Lung (tissue), 16 donors: ENCODE results near the gene CDH4. TPM values are rescaled to one million over a fixed set of nuclear protein-coding genes. Genes with fewer than 3 reads are reported as not detected.

Source experiments
- ATAC-seq: fragments of 200-7000 bp; cut with Tn5 transposase; one replicate; pipeline ENCODE4 v1.9.1; 2020; ENCODE audit warnings: moderate number of reproducible peaks; ENCODE audit not compliant: insufficient read depth, low FRiP score
- DNase-seq, 3 donors: peaks; one replicate each; pipeline ENCODE4 v3.0.0-alpha.2; 2013 to 2017
- H3K27ac ChIP-seq, 2 donors: one replicate each; pipeline ENCODE4 v1.5.1; 2013; ENCODE audit warnings: mild to moderate bottlenecking in 2 of 2, moderate library complexity in 2 of 2, control low read depth in 1 of 2, inconsistent platforms in 1 of 2, low read depth in 1 of 2, low read length in 1 of 2
- H3K27me3 ChIP-seq, 3 donors: one replicate each; pipeline ENCODE4 v1.5.1; 2013; ENCODE audit warnings: low read length in 2 of 3; ENCODE audit not compliant: control insufficient read depth in 3 of 3, insufficient read depth in 3 of 3
- H3K36me3 ChIP-seq, 4 donors: one replicate each; pipeline ENCODE4 v1.5.1; 2013; ENCODE audit warnings: low read length in 4 of 4, mild to moderate bottlenecking in 1 of 4, moderate library complexity in 1 of 4; ENCODE audit not compliant: control insufficient read depth in 4 of 4, insufficient read depth in 4 of 4
- H3K4me1 ChIP-seq, 5 donors: one replicate each; pipeline ENCODE4 v1.5.1; 2013; ENCODE audit warnings: low read length in 5 of 5, mild to moderate bottlenecking in 2 of 5, moderate library complexity in 1 of 5; ENCODE audit not compliant: control insufficient read depth in 5 of 5, insufficient read depth in 5 of 5
- H3K4me3 ChIP-seq: one replicate; pipeline ENCODE4 v1.5.1; 2013; ENCODE audit warnings: mild to moderate bottlenecking, control low read depth, moderate library complexity
- H3K9ac ChIP-seq, 2 donors: one replicate each; pipeline ENCODE4 v1.5.1; 2013; ENCODE audit warnings: low read length in 2 of 2, control low read depth in 1 of 2; ENCODE audit not compliant: insufficient read depth in 1 of 2
- H3K9me3 ChIP-seq, 4 donors: one replicate each; pipeline ENCODE4 v1.5.1; 2013; ENCODE audit warnings: low read length in 3 of 4, mild to moderate bottlenecking in 1 of 4, moderate library complexity in 1 of 4; ENCODE audit not compliant: control insufficient read depth in 4 of 4, insufficient read depth in 3 of 4
- CTCF ChIP-seq: IDR thresholded peaks from 2 replicates; pipeline ENCODE4 v1.5.1; 2012; ENCODE audit warnings: mild to moderate bottlenecking; ENCODE audit errors: control extremely low read depth, extremely low read depth
- WGBS, 2 donors: extraction: QIAGEN DNeasy Blood & Tissue Kit; methylation state at CpG; one replicate each; pipeline ENCODE4 v1.1.7; 2013; 5-methylcytosine and 5-hydroxymethylcytosine counted together
- long read RNA-seq, 5 donors: transcript quantifications; one replicate each; lab custom pipeline, GENCODE V29; 2026
- polyA plus RNA-seq, 2 donors: library from polyadenylated mRNA; stranded (reverse); fragments of 200-250 nt; gene quantifications; one replicate each; pipeline ENCODE4 v1.2.1, GENCODE V29; 2013
- total RNA-seq, 2 donors: library from RNA; depleted of rRNA in 1 of 2; stranded (reverse); fragments of >200 nt in 1 of 2; gene quantifications; one replicate each; pipeline ENCODE4 v1.2.1, GENCODE V29; 2014 to 2021
- donor health status: control.
- donor health status: control.
- donor health status: Bipolar disorder and iron deficiency.
- donor health status: healthy.
- donor health status: DM: yes; HTN: yes; CAD: no.

CDH4 gene
- total RNA-seq (1 to 10 TPM in 1 of 2 donors, under 1 TPM in 1; 0.43 to 2.1 TPM), polyA plus RNA-seq (under 1 TPM; 0.10 to 0.25 TPM)
- long read RNA-seq, donor 1, partial matches to known transcripts = 8 of 8 reads
- long read RNA-seq, donor 1, other reads (novel, unspliced or antisense) = 0 of 8 reads
- long read RNA-seq, donor 2 = 0 reads
- long read RNA-seq, donor 3 = 0 reads
- long read RNA-seq, donor 4 = 0 reads
- long read RNA-seq, donor 5 = 0 reads

DNA sequence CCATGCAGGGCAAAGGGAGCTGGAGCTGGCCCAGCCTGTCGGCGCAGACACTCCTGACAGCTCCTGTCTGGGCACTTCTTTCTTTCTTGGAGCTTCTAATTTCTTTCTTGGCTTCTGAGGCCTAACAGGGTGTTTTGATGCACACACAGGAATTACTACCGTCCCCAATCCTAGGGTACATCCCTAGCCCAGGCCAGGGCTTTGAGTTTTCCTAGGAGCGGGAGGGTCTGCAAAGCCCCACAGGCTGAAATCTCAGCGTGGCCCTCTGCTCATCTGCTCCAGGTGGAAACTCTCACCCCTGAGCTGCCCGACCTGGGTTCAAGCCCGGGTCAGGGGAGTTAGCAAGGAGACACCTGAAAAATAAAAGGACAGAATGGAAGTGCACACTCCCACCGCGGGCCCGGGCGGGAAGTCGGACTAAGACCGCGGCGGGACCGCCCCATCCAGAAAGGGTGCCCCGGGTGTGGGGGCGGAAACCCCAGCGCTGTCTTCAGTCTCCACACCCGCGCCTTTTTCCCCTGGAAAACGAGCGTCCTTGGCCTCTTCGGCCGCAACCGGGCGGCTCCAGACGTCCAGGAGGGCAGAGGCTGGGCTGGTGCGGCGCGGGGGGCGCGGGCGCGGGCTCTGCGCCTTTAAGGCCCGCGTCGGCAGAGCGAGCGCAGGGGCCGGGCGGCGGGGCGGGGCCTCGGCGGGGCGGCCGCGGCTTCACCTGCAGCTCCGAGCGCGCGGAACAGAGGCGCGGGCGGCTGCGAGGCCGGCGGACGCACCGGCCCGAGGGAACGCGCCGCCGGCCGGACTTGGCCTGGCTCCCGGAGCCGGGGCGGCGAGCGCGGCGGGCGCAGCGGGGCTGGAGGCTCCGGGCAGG, at the start of gene CDH4:
Gene CDH4, plus strand, starts transcription at position 733 of the 865 bp plus-strand sequence.
- no peak for TF ChIP-seq CTCF
- no peak for ATAC-seq
- Histone ChIP-seq H3K4me3 (no peak within 1 kb of the TSS), H3K9me3 (peaks cover 0 to 7% (median 0%) of the 10 kb centered on the region in 4 donors), H3K4me1 (peaks cover 0 to 10% (median 3%) of the 10 kb centered on the region in 5 donors), H3K27ac (no peak within 1 kb of the TSS), H3K27me3 (peaks cover 6 to 44% (median 18%) of the 10 kb centered on the region in 3 donors), H3K9ac (no peak within 1 kb of the TSS), H3K36me3 (no peaks in the 10 kb centered on the region)
- WGBS, 2 donors = 4 to 7% methylated on average over 41 to 78 of the region's 78 CpGs
- DNase-seq = peak in 2 of 3 donors; percentile 6 to 42

GRCh38 chr20:61203320-61203719, 48.7 kb upstream of the CDH4 start:
- Histone ChIP-seq H3K36me3 (no peaks in the 10 kb centered on the region), H3K27me3 (peaks cover 3 to 6% (median 4%) of the 10 kb centered on the region in 3 donors), H3K4me3 (no peak overlapping the region), H3K9me3 (peaks cover 0 to 6% (median 0%) of the 10 kb centered on the region in 4 donors), H3K9ac (no peak overlapping the region), H3K27ac (no peak overlapping the region), H3K4me1 (no peaks in the 10 kb centered on the region)
- no peak for DNase-seq
- WGBS, 2 donors = 45 to 62% methylated on average over 5 of the region's 5 CpGs
- ATAC-seq = no peak
- TF ChIP-seq CTCF = no peak

DNA sequence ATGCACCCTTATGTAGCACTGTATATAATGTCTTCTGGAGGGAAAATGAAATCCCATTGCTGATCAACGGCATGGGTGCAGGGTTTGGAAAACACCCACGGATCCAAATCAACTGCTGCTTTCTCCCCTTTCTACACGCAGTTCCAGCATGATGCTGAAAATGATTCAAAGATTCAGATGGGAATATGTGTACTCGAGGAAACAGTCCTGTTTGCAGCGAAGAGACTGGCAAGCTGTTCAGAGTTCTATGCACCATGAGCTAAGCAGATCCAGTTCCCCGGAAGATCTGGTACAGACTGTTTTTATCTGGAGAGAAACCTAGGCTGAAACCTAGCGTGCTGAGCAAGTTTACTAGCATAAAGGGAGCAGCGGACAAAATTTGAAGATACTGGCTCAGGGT, 47.9 kb upstream of the CDH4 start:
- 83 to 90% methylated on average over 8 of the region's 8 CpGs for WGBS, 2 donors
- Histone ChIP-seq H3K4me3 (no peak overlapping the region), H3K27me3 (peaks cover 0 to 6% (median 2%) of the 10 kb centered on the region in 3 donors), H3K9me3 (peaks cover 0 to 3% (median 0%) of the 10 kb centered on the region in 4 donors), H3K9ac (no peak overlapping the region), H3K27ac (no peak overlapping the region), H3K4me1 (no peaks in the 10 kb centered on the region), H3K36me3 (no peaks in the 10 kb centered on the region)
- DNase-seq (no peak), ATAC-seq (no peak)
- no peak for TF ChIP-seq CTCF
